Measurements from ENCODE around the gene FMO3. TPM values are rescaled to one million over a fixed set of nuclear protein-coding genes. Genes with fewer than 3 reads are reported as not detected.

FMO3 gene
- polyA plus RNA-seq, 1 donor from 2014 or later: not detected

DNA sequence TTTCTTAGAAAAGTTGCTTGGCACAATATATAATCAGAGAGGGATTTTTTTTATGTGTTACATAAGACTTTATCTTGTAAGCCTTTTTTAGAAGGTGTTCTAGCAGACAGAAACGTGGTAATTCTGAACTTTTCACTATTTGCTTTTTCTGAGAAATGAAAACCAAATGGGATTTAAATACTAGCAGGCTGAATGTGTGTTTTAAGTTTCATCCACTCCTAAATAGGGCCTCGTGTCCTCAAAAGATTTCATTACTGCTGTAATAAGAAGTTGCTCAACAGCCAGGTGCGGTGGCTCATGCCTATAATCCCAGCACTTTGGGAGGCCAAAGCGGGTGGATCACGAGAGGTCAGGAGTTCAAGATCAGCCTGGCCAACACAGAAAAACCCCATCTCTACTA lies 49.7 kb downstream of the FMO3 start:
- Histone ChIP-seq H3K9ac (ENCODE audit: low read length) (no peak overlapping the region), H3F3A (ENCODE audit: insufficient read depth, low read length, poor library complexity, severe bottlenecking) (no peaks in the 10 kb centered on the region), H3K27me3 (ENCODE audit: insufficient read depth, low read depth, low read length) (no peaks in the 10 kb centered on the region), H3K27ac (ENCODE audit: low read length) (no peak overlapping the region), H4K20me1 (ENCODE audit: insufficient read depth) (no peaks in the 10 kb centered on the region), H3K9me3 (ENCODE audit: low read length) (no peaks in the 10 kb centered on the region), H3K36me3 (ENCODE audit: insufficient read depth, low read length) (no peaks in the 10 kb centered on the region), H2AFZ (ENCODE audit: low read depth, low read length) (no peak overlapping the region), H3K79me2 (replicated peaks; ENCODE audit: insufficient read depth, low read length) (no peaks in the 10 kb centered on the region), H3K9me2 (ENCODE audit: insufficient read depth, low read length) (no peaks in the 10 kb centered on the region), H3K4me2 (ENCODE audit: low read length) (no peak overlapping the region), H3K4me3 (ENCODE audit: low read length) (no peak overlapping the region)
- TF ChIP-seq EP300 (conservative IDR thresholded peaks at IDR 0.05; ENCODE audit: poor library complexity, severe bottlenecking) (no peak), POLR2AphosphoS5 (IDR thresholded peaks at IDR 0.05) (no peak), SMC3 (conservative IDR thresholded peaks at IDR 0.05; ENCODE audit: poor library complexity) (no peak), RAD21 (conservative IDR thresholded peaks at IDR 0.05) (no peak), TAF1 (IDR thresholded peaks at IDR 0.05; ENCODE audit: low read depth) (no peak)
- TF ChIP-seq, protein P1, sequence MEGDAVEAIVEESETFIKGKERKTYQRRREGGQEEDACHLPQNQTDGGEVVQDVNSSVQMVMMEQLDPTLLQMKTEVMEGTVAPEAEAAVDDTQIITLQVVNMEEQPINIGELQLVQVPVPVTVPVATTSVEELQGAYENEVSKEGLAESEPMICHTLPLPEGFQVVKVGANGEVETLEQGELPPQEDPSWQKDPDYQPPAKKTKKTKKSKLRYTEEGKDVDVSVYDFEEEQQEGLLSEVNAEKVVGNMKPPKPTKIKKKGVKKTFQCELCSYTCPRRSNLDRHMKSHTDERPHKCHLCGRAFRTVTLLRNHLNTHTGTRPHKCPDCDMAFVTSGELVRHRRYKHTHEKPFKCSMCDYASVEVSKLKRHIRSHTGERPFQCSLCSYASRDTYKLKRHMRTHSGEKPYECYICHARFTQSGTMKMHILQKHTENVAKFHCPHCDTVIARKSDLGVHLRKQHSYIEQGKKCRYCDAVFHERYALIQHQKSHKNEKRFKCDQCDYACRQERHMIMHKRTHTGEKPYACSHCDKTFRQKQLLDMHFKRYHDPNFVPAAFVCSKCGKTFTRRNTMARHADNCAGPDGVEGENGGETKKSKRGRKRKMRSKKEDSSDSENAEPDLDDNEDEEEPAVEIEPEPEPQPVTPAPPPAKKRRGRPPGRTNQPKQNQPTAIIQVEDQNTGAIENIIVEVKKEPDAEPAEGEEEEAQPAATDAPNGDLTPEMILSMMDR (IDR thresholded peaks at IDR 0.05; ENCODE audit: poor library complexity, severe bottlenecking): no peak

DNA sequence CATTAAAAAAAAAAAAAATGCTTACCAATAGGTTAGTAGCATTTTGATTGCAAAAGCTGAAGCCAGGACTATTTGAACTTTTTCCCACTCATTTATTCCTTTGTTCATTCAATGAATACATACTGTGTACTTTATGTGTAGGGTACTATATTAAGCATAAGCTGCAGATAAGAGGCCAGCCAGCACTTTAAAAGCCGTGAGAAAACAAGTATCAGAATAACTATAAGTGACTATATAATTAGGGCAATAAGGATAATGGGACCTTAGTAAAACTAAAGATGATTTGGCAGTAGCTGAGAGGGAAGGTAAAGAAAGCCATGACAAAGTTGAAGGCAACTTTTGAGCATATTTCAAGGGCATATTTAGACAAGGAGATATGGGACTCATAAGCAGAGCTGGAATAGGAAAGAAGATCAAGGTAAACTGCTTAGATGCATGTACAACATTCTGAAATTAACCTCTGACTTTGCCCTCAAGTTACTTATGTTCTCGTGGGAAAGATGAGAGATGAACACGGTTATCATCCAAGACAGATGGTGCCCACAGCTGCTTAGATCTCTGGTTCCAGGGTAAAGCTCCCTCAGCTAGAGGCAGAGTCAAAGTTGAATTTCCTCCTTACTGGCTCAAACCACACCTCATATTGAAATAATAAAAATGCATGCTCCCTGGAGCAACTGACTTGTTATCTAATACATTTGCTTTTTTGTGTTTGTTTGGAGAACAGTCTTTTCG lies 50.4 kb downstream of the FMO3 start:
- Histone ChIP-seq H3K79me2 (replicated peaks; ENCODE audit: insufficient read depth, low read length) (no peaks in the 10 kb centered on the region), H3K9ac (ENCODE audit: low read length) (no peak overlapping the region), H3K4me2 (ENCODE audit: low read length) (no peak overlapping the region), H3K36me3 (ENCODE audit: insufficient read depth, low read length) (no peaks in the 10 kb centered on the region), H3K4me3 (ENCODE audit: low read length) (no peak overlapping the region), H3K27ac (ENCODE audit: low read length) (no peak overlapping the region), H3F3A (ENCODE audit: insufficient read depth, low read length, poor library complexity, severe bottlenecking) (no peaks in the 10 kb centered on the region), H2AFZ (ENCODE audit: low read depth, low read length) (no peak overlapping the region), H3K9me2 (ENCODE audit: insufficient read depth, low read length) (no peaks in the 10 kb centered on the region), H3K9me3 (ENCODE audit: low read length) (no peaks in the 10 kb centered on the region), H4K20me1 (ENCODE audit: insufficient read depth) (no peaks in the 10 kb centered on the region), H3K27me3 (ENCODE audit: insufficient read depth, low read depth, low read length) (no peaks in the 10 kb centered on the region)
- no peak for TF ChIP-seq EP300 (conservative IDR thresholded peaks at IDR 0.05; ENCODE audit: poor library complexity, severe bottlenecking)
- TF ChIP-seq, protein P1 (IDR thresholded peaks at IDR 0.05; ENCODE audit: poor library complexity, severe bottlenecking): no peak
- no peak for TF ChIP-seq EZH2 (IDR thresholded peaks at IDR 0.05; ENCODE audit: borderline replicate concordance, insufficient read depth, low read length, poor library complexity, severe bottlenecking)
- TF ChIP-seq, protein P2, sequence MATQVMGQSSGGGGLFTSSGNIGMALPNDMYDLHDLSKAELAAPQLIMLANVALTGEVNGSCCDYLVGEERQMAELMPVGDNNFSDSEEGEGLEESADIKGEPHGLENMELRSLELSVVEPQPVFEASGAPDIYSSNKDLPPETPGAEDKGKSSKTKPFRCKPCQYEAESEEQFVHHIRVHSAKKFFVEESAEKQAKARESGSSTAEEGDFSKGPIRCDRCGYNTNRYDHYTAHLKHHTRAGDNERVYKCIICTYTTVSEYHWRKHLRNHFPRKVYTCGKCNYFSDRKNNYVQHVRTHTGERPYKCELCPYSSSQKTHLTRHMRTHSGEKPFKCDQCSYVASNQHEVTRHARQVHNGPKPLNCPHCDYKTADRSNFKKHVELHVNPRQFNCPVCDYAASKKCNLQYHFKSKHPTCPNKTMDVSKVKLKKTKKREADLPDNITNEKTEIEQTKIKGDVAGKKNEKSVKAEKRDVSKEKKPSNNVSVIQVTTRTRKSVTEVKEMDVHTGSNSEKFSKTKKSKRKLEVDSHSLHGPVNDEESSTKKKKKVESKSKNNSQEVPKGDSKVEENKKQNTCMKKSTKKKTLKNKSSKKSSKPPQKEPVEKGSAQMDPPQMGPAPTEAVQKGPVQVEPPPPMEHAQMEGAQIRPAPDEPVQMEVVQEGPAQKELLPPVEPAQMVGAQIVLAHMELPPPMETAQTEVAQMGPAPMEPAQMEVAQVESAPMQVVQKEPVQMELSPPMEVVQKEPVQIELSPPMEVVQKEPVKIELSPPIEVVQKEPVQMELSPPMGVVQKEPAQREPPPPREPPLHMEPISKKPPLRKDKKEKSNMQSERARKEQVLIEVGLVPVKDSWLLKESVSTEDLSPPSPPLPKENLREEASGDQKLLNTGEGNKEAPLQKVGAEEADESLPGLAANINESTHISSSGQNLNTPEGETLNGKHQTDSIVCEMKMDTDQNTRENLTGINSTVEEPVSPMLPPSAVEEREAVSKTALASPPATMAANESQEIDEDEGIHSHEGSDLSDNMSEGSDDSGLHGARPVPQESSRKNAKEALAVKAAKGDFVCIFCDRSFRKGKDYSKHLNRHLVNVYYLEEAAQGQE (IDR thresholded peaks at IDR 0.05; ENCODE audit: borderline replicate concordance): no peak
- TF ChIP-seq POLR2AphosphoS5 (IDR thresholded peaks at IDR 0.05): no peak
- no peak for TF ChIP-seq MXI1 (conservative IDR thresholded peaks at IDR 0.05; ENCODE audit: poor library complexity, severe bottlenecking)
- TF ChIP-seq RAD21 (conservative IDR thresholded peaks at IDR 0.05): no peak
- TF ChIP-seq TAF1 (IDR thresholded peaks at IDR 0.05; ENCODE audit: low read depth): no peak
- TF ChIP-seq SMC3 (conservative IDR thresholded peaks at IDR 0.05; ENCODE audit: poor library complexity): no peak
